Measurements from ENCODE around the gene RNF167. TPM values are rescaled to one million over a fixed set of nuclear protein-coding genes. Genes with fewer than 3 reads are reported as not detected.

Gene RNF167
- total RNA-seq, 1 experiment from 2014 or later = 105 TPM

GRCh38 chr17:4965311-4965986 lies 25.4 kb downstream of the RNF167 start:
- H3K79me2 ChIP-seq (ENCODE audit: insufficient read depth, low read length) = peaks cover 17% of the 10 kb centered on the region; the same call in 1 of the 2 replicates
- BruUV-seq (replicated peaks) = no TSS peak
- no peak overlapping the region for H3K4me3 ChIP-seq (replicated peaks in 1 of 2; ENCODE audit: low read depth in 1 of 2, low read length in 2 of 2)
- DNase-seq (ENCODE audit: low read depth, low spot score) (no peak), ATAC-seq (no peak)
- no peaks in the 10 kb centered on the region for H3K9me2 ChIP-seq (ENCODE audit: insufficient read depth)
- H3K27ac ChIP-seq (ENCODE audit: low read depth, low read length) = peak overlapping the region; percentile 96; the same call in 1 of the 2 replicates
- no peaks in the 10 kb centered on the region for H4K20me1 ChIP-seq (ENCODE audit: insufficient read depth)
- ChIA-PET RAD21 (ENCODE audit: low non-redundant PET in 1 of 2, low total read pairs in 2 of 2, uncharacterized antibody in 2 of 2, unreplicated experiment in 2 of 2) (no interaction called here), POLR2A (interaction anchor here (1.0 to 5.0 kb wide), 6 partner anchors 12 to 26 kb away, joined by 3 to 45 read pairs (median 14); partner anchors contain the start of genes ENO3, PFN1, RNF167 and SLC25A11), CTCF (no interaction called here)
- no peaks in the 10 kb centered on the region for H3K27me3 ChIP-seq (ENCODE audit: insufficient read depth, low read length)
- peaks cover 0 to 13% of the 10 kb centered on the region in 2 experiments; a peak in 2 of 4 replicates for H3K36me3 ChIP-seq (ENCODE audit: control insufficient read depth in 1 of 2, insufficient read depth in 2 of 2, low read length in 2 of 2)
- no peak overlapping the region for H3K9ac ChIP-seq (ENCODE audit: low read length)
- peaks cover 20 to 36% of the 10 kb centered on the region in 2 experiments for H3K4me1 ChIP-seq (ENCODE audit: control insufficient read depth in 1 of 2, insufficient read depth in 2 of 2, low read length in 2 of 2)
- H3K9me3 ChIP-seq (ENCODE audit: control insufficient read depth in 1 of 2, insufficient read depth in 1 of 2, low read depth in 1 of 2, low read length in 2 of 2) = no peaks in the 10 kb centered on the region
- no peak overlapping the region for H2AFZ ChIP-seq (ENCODE audit: low read depth, low read length, poor library complexity, severe bottlenecking)
- TF ChIP-seq ZFX (IDR thresholded peaks at IDR 0.05) (no peak), SIN3A (IDR thresholded peaks at IDR 0.05; ENCODE audit: low read depth) (no peak), EGR1 (IDR thresholded peaks at IDR 0.05; ENCODE audit: low read depth) (no peak), TCF7L2 (IDR thresholded peaks at IDR 0.05; ENCODE audit: borderline replicate concordance, extremely low read depth, insufficient read depth, insufficient read length) (no peak), YY1 (IDR thresholded peaks at IDR 0.05; ENCODE audit: extremely low read depth, insufficient replicate concordance, low read depth, low read length) (no peak)
- intact Hi-C loops (cut with micrococcal nuclease) = no loop called here
- peak overlapping the region; percentile 84; the same call in 1 of the 2 replicates for H3K4me2 ChIP-seq (ENCODE audit: low read length)

- intact Hi-C loops (cut with micrococcal nuclease) = loop anchor here (1.0 kb wide), 4 partner anchors 17 to 58 kb away; partner anchors contain the start of genes CAMTA2, RNF167 and SLC25A11
- Histone ChIP-seq H3K9ac (ENCODE audit: low read length) (peak overlapping the region; percentile 80), H3K36me3 (ENCODE audit: control insufficient read depth in 1 of 2, insufficient read depth in 2 of 2, low read length in 2 of 2) (peaks cover 0 to 13% of the 10 kb centered on the region in 2 experiments; a peak in 2 of 4 replicates), H2AFZ (ENCODE audit: low read depth, low read length, poor library complexity, severe bottlenecking) (no peak overlapping the region), H3K4me1 (ENCODE audit: control insufficient read depth in 1 of 2, insufficient read depth in 2 of 2, low read length in 2 of 2) (peaks cover 19 to 33% of the 10 kb centered on the region in 2 experiments), H3K79me2 (ENCODE audit: insufficient read depth, low read length) (peaks cover 17% of the 10 kb centered on the region; the same call in 1 of the 2 replicates), H3K4me2 (ENCODE audit: low read length) (peak overlapping the region; percentile 84), H3K27ac (ENCODE audit: low read depth, low read length) (peak overlapping the region; percentile 96), H3K9me3 (ENCODE audit: control insufficient read depth in 1 of 2, insufficient read depth in 1 of 2, low read depth in 1 of 2, low read length in 2 of 2) (no peaks in the 10 kb centered on the region), H4K20me1 (ENCODE audit: insufficient read depth) (no peaks in the 10 kb centered on the region), H3K27me3 (ENCODE audit: insufficient read depth, low read length) (no peaks in the 10 kb centered on the region), H3K4me3 (replicated peaks in 1 of 2; ENCODE audit: low read depth in 1 of 2, low read length in 2 of 2) (peak overlapping the region; percentile 70 to 79), H3K9me2 (ENCODE audit: insufficient read depth) (no peaks in the 10 kb centered on the region)
- TSS peak; percentile 69 for BruUV-seq (replicated peaks)
- ChIA-PET POLR2A (interaction anchor here (0.7 to 5.0 kb wide), 11 partner anchors 10 to 176 kb away, joined by 3 to 45 read pairs (median 10); partner anchors contain the start of genes CAMTA2, ENO3, PFN1 and RNF167), RAD21 (ENCODE audit: low non-redundant PET in 1 of 2, low total read pairs in 2 of 2, uncharacterized antibody in 2 of 2, unreplicated experiment in 2 of 2) (interaction anchor here (0.6 to 2.2 kb wide), 5 partner anchors 12 to 58 kb away, joined by 3 to 11 read pairs (median 6); partner anchors contain the start of genes RNF167 (in 2 of the 2), SLC25A11 (in 2 of the 2) and PFN1 (in 1 of the 2)), CTCF (interaction anchor here (0.5 to 2.2 kb wide), 7 partner anchors 9 to 95 kb away, joined by 4 to 12 read pairs (median 7); partner anchors contain the start of genes CAMTA2, RNF167 and SLC25A11)
- DNase-seq (ENCODE audit: low read depth, low spot score) (peak; percentile 100), ATAC-seq (peak; percentile 91)
- TF ChIP-seq ZNF274 (IDR thresholded peaks at IDR 0.05; ENCODE audit: low read depth, low read length) (no peak), SP1 (IDR thresholded peaks at IDR 0.05; ENCODE audit: low read depth) (peak; percentile 99), CTCF (IDR thresholded peaks at IDR 0.05 in 2 of 3, conservative IDR thresholded peaks at IDR 0.05 in 1 of 3; ENCODE audit: borderline replicate concordance in 1 of 3, insufficient read depth in 1 of 3, low read depth in 2 of 3, low read length in 2 of 3) (no peak), YY1 (IDR thresholded peaks at IDR 0.05; ENCODE audit: extremely low read depth, insufficient replicate concordance, low read depth, low read length) (peak; percentile 31), MAX (IDR thresholded peaks at IDR 0.05) (peak; percentile 67; the same call in 1 of the 2 replicates), CBX3 (IDR thresholded peaks at IDR 0.05; ENCODE audit: low read depth) (no peak), SIN3A (IDR thresholded peaks at IDR 0.05; ENCODE audit: low read depth) (no peak), JUND (IDR thresholded peaks at IDR 0.05) (no peak), SRF (IDR thresholded peaks at IDR 0.05; ENCODE audit: low read depth) (no peak), TCF7L2 (IDR thresholded peaks at IDR 0.05; ENCODE audit: borderline replicate concordance, extremely low read depth, insufficient read depth, insufficient read length) (no peak), ATF3 (IDR thresholded peaks at IDR 0.05) (no peak), EZH2phosphoT487 (IDR thresholded peaks at IDR 0.05; ENCODE audit: borderline replicate concordance) (no peak), CEBPB (IDR thresholded peaks at IDR 0.05; ENCODE audit: low read depth) (no peak)
Measured at GRCh38 chr17:4966844-4967538, 26.9 kb downstream of the RNF167 start.
